Naive thymus-derived CD8-positive, alpha-beta T cell (primary cell): ENCODE measurements around the gene SECISBP2L. TPM values are rescaled to one million over a fixed set of nuclear protein-coding genes. Genes with fewer than 3 reads are reported as not detected.

Experiments used
- ATAC-seq, 2 donors: fragments of 150-1000 bp; cut with Tn5 transposase in 1 of 2; sonication (Bioruptor Pico), chemical (Tn5 transposase) in 1 of 2; 1 replicate in 1 of 2; 2 replicates in 1 of 2; pipeline ENCODE4 v1.10.0; 2021; ENCODE audit warnings: mild to moderate bottlenecking in 2 of 2, moderate library complexity in 2 of 2
- POLR2A ChIA-PET: fragments of 350-600 bp; sonication (Branson Sonifier 250); formaldehyde crosslinking; loops from one replicate; lab custom pipeline; 2021; ENCODE audit warnings: antibody characterized with exemption; lab: Charles Lee
- DNase-seq, 10 donors: peaks; one replicate each; pipeline versions ENCODE4 v3.0.0 to v3.0.0-alpha.2; 2020 to 2022
- H3K27ac Mint-ChIP-seq, 10 donors: one replicate each; pipeline ENCODE4 v1.8.0; 2020 to 2022; ENCODE audit warnings: mild to moderate bottlenecking in 10 of 10, mixed read lengths in 10 of 10, moderate library complexity in 4 of 10, inconsistent platforms in 1 of 10
- H3K27me3 Mint-ChIP-seq, 5 donors: one replicate each; pipeline ENCODE4 v1.8.0; 2021 to 2022; ENCODE audit warnings: mixed read lengths in 5 of 5
- H3K36me3 Mint-ChIP-seq, 3 donors: one replicate each; pipeline ENCODE4 v1.8.0; 2020 to 2022; ENCODE audit warnings: mixed read lengths in 3 of 3, mild to moderate bottlenecking in 2 of 3, inconsistent platforms in 1 of 3
- H3K4me1 Mint-ChIP-seq, 4 donors: one replicate each; pipeline ENCODE4 v1.8.0; 2021 to 2022; ENCODE audit warnings: mixed read lengths in 4 of 4
- H3K4me3 Mint-ChIP-seq, 10 donors: one replicate each; pipeline ENCODE4 v1.8.0; 2020 to 2022; ENCODE audit warnings: mild to moderate bottlenecking in 10 of 10, mixed read lengths in 10 of 10, moderate library complexity in 6 of 10, inconsistent platforms in 1 of 10
- H3K9me3 Mint-ChIP-seq, 9 donors: one replicate each; pipeline ENCODE4 v1.8.0; 2020 to 2022; ENCODE audit warnings: mixed read lengths in 9 of 9, mild to moderate bottlenecking in 3 of 9, inconsistent platforms in 1 of 9, moderate library complexity in 1 of 9
- polyA plus RNA-seq, 3 donors: library from polyadenylated mRNA; unstranded; fragments of 300-500 nt; fragmentation: Illumina TruSeq; gene quantifications; one replicate each; pipeline ENCODE4 v1.2.3, GENCODE V29; 2021
- total RNA-seq, 8 experiments: library from RNA in 2 of 8; stranded (reverse) in 2 of 8; gene quantifications; one replicate each; pipeline ENCODE4 v1.2.3 and lab custom pipeline; 2021 to 2026

SECISBP2L gene
- total and polyA plus RNA-seq, 5 experiments from 2014 or later, result 17.6 to 57.3 (median 25.2) TPM

DNA sequence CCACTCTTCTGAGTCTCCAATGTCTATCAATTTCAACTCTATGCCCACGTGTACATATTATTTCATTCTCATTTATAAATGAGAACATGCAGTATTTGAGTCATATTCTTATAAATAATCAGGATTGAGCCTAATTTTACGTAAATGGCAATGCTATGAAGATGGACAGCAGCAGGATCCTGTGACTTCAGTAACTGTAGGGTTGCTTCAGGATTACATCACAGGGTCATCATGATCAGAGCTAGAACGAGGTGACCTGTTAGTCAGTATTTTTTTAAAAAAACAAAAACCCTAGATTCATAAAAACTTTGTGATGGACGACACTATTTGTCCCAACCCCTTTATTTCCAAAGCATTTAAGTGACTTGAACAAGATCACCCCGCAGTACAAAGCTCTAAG lies 104.3 kb downstream of the SECISBP2L start:
- peaks cover 0 to 2% (median 0%) of the 10 kb centered on the region in 4 donors for H3K4me1 Mint-ChIP-seq
- H3K4me3 Mint-ChIP-seq, result no peak overlapping the region
- H3K27me3 Mint-ChIP-seq, result peaks cover 7 to 35% (median 13%) of the 10 kb centered on the region in 5 donors
- H3K27ac Mint-ChIP-seq, result no peak overlapping the region
- H3K9me3 Mint-ChIP-seq, result peaks cover 0 to 3% (median 0%) of the 10 kb centered on the region in 9 donors
- H3K36me3 Mint-ChIP-seq, result no peaks in the 10 kb centered on the region
- DNase-seq (no peak), ATAC-seq (no peak)
- POLR2A ChIA-PET, result no interaction called here

DNA sequence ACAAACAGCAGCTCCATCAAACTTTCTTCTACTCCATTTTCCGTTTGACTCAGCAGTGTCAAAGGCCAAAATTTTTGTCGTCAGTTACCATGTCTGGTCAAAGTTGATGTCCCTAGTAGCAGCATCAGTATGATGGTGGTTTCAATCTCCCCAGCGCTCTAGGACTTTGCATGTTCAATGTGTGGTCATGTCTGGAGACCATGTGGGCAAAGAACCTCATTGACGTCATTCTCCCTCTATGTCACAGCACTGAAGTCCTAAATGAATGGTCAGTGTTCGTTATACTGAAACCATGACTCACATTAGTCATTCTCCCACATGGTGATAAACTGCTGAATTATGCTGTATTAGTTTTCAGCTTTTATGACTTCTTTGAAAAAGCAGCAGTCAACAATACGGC lies 105.7 kb downstream of the SECISBP2L start:
- DNase-seq (no peak), ATAC-seq (no peak)
- H3K9me3 Mint-ChIP-seq, result peaks cover 0 to 3% (median 0%) of the 10 kb centered on the region in 9 donors
- peaks cover 0 to 2% (median 0%) of the 10 kb centered on the region in 4 donors for H3K4me1 Mint-ChIP-seq
- H3K36me3 Mint-ChIP-seq, result no peaks in the 10 kb centered on the region
- H3K27me3 Mint-ChIP-seq, result peaks cover 7 to 36% (median 15%) of the 10 kb centered on the region in 5 donors
- H3K27ac Mint-ChIP-seq, result no peak overlapping the region
- POLR2A ChIA-PET, result no interaction called here
- H3K4me3 Mint-ChIP-seq, result no peak overlapping the region

DNA sequence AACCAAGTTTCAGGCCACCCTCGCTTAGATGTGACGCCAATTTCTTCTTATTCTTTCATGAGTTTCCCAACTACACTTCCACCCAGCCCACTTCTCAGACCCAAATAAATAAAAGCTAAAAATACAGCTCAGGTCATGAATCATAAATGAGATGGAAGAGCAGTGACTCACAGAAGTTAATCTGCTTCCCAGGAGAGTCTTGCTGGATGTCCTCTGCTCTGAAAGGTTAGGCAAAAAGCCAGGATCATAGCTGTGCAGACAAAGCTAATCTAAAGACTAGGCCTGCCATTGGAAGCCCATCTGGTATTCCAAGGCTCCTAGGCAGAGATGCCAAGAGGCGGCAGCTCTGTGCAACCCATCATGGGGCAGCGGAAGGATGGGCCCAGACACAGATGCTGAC lies 106.6 kb downstream of the SECISBP2L start:
- Mint-ChIP-seq H3K27ac (no peak overlapping the region), H3K27me3 (peaks cover 7 to 41% (median 19%) of the 10 kb centered on the region in 5 donors), H3K4me3 (no peak overlapping the region), H3K4me1 (no peaks in the 10 kb centered on the region), H3K36me3 (no peaks in the 10 kb centered on the region), H3K9me3 (peaks cover 0 to 3% (median 0%) of the 10 kb centered on the region in 9 donors)
- POLR2A ChIA-PET, result no interaction called here
- ATAC-seq (no peak), DNase-seq (no peak)

Other genes starting within 250 kb of the SECISBP2L start
- 10 to 100 TPM; 10.5 to 11.5 TPM for gene CEP152, start 235.4 kb downstream of the SECISBP2L start, total RNA-seq
- gene CEP152, start 235.4 kb downstream of the SECISBP2L start, polyA plus RNA-seq, result 1 to 10 TPM; 3.1 to 5.1 (median 3.7) TPM
- gene EID1, start 168.3 kb downstream of the SECISBP2L start, total RNA-seq, result 10 to 100 TPM; 56.6 to 57.1 TPM
- gene EID1, start 168.3 kb downstream of the SECISBP2L start, polyA plus RNA-seq, result 100 to 1,000 TPM; 117 to 172 (median 160) TPM
- gene SHC4, start 82.5 kb downstream of the SECISBP2L start, total RNA-seq, result not detected
- not detected for gene SHC4, start 82.5 kb downstream of the SECISBP2L start, polyA plus RNA-seq
- gene COPS2, start 109.2 kb upstream of the SECISBP2L start, total RNA-seq, result 10 to 100 TPM; 57.0 to 60.2 TPM
- 10 to 100 TPM; 26.2 to 32.4 (median 28.1) TPM for gene COPS2, start 109.2 kb upstream of the SECISBP2L start, polyA plus RNA-seq
- gene GALK2, start 123.8 kb upstream of the SECISBP2L start, total RNA-seq, result 10 to 100 TPM; 26.3 to 27.9 TPM
- 10 to 100 TPM; 18.8 to 21.5 (median 19.3) TPM for gene GALK2, start 123.8 kb upstream of the SECISBP2L start, polyA plus RNA-seq